ENCODE data around the gene RNF123.

RNF123 gene

GRCh38 chr3:49705390-49705960 is 16.1 kb downstream of the RNF123 start:
- no peak for DNase-seq

GRCh38 chr3:49706456-49707112 is 17.2 kb downstream of the RNF123 start:
- no peak for DNase-seq

DNA sequence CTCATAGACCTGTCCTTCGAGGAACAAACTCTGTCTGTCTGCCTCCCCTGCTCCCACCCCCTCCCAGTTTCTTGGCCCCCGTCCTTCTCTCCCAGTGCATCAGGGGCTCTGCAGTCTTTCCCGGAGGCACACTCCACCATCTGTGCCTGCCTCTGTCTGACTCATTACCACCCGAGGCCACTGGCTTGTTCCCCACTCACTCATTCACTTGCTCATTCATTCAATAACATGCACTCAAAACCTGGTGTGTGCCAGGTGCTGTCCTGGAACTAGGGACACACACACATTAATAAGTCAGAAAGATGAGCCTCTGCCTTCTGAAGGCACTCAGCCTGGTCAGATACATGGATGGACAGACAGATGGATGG is 17.7 kb downstream of the RNF123 start:
- DNase-seq, result no peak

- DNase-seq, result no peak
These were observed 20.5 kb downstream of the RNF123 start for GRCh38 chr3:49709852-49710251.

GRCh38 chr3:49711489-49711888 is 22.1 kb downstream of the RNF123 start:
- DNase-seq, result no peak

DNA sequence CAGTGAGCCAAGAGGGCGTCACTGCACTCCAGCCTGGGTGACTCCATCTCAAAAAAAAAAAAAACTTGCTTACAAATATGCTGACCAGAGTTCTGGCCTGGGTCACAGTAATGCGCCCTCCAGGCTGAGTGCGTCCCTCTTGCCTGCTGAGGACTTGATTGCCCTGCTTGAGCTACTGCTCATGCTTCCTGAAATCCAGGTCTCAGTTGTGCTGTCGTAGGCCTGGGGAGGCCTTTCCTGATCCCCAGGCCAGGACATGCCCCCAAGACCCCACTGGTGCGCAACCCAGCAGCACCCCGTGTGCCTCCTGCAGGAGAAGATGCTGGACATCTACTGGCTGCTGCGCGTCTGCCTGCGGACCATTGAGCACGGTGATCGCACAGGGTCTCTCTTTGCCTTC is 22.8 kb downstream of the RNF123 start:
- DNase-seq, result no peak

DNA sequence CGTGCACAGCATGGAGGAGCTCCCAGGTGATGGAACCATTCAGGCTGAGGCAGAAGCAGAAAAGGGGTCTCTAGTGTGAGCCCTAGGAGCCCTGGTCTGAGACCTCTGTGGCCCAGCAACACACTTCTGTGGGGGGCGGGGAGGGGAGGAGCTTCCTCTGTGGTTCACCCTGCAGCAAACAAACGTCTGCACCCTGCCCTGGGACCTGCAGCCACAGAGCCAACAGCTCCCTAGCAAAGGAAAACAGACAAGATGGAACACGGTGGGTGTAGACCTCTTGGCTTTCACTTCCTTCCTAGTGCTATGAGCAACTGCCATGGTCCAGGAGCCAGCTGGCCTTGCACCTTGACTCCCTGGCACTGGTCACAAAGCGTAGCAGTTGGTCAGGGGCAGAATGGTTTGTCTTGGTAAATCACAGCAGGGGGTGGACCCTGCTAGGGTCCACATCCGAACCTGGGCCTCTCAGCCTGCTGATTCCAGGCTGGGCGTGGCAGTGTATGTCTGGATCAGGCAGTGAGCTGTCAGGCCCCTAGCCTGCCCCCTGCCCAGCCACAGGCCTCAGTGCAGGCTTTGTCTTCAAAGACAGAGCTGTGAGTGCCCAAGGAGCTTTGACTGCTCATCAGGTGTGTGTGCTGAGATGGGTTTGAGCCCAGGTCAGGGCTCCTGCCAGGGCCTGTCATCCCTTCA is 23.4 kb downstream of the RNF123 start:
- DNase-seq, result no peak

GRCh38 chr3:49713336-49714105 is 24.2 kb downstream of the RNF123 start:
- DNase-seq, result no peak

GRCh38 chr3:49714728-49715550 is 25.6 kb downstream of the RNF123 start:
- DNase-seq, result no peak

DNA sequence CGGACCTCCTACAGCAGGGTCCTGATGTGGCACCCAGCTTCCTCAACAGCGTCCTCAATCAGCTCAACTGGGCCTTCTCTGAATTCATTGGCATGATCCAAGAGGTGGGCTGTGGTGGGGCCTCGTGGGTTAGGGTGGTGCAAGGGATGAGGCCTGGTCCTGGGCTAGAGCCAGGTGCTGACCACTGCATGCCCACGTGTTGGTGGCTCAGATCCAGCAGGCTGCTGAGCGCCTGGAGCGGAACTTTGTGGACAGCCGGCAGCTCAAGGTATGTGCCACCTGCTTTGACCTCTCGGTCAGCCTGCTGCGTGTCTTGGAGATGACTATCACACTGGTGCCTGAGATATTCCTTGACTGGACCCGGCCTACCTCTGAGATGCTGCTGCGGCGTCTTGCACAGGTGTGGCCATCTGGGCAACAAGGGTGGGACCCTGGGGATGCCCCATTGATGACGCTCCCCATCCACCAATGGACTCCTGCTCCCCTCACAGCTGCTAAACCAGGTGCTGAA is 26.3 kb downstream of the RNF123 start:
- no peak for DNase-seq

DNA sequence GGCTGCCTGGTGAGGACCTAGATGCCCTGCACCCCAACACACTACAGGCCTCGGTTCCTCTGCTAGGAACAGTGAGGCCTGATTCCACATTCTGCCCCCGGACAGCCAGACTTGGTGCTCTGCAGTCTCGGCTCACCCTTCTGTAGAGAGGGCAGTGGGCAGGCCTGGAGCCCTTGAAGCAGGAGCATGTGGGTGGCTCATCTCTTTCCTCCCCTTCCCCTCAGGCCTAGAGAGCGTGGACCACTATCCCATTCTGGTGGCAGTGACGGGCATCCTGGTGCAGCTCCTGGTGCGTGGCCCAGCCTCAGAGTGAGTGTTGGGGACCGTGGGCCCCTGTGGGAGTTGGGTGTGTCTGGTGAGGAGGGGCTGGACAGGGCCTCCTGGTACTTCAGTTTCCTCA is 26.8 kb downstream of the RNF123 start:
- no peak for DNase-seq

DNA sequence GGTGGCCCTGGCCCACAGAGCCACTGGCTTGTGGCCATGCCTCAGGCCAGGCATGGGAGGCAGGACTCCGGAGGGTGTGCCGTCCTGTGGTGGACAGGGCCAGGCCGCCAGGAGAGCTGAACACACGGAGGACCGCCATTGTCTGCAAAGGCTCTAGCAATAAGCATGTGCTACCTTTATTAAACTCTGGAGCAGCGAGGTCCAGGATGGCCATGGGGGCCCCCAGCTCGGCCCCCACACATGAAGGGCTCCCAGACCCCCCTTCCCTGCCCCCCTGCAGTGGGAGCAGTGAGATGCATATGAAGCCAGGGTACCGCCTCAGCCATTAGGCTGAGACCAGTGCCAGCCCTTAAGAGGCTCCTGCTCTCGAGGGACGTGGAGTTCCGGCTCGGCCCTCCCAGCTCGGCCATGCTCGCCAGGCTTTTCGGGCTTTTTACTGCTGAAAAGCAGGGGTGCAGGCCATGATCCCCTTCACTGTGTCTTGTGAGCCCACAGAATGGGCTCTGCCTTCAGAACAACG is 27.4 kb downstream of the RNF123 start:
- no peak for DNase-seq

DNA sequence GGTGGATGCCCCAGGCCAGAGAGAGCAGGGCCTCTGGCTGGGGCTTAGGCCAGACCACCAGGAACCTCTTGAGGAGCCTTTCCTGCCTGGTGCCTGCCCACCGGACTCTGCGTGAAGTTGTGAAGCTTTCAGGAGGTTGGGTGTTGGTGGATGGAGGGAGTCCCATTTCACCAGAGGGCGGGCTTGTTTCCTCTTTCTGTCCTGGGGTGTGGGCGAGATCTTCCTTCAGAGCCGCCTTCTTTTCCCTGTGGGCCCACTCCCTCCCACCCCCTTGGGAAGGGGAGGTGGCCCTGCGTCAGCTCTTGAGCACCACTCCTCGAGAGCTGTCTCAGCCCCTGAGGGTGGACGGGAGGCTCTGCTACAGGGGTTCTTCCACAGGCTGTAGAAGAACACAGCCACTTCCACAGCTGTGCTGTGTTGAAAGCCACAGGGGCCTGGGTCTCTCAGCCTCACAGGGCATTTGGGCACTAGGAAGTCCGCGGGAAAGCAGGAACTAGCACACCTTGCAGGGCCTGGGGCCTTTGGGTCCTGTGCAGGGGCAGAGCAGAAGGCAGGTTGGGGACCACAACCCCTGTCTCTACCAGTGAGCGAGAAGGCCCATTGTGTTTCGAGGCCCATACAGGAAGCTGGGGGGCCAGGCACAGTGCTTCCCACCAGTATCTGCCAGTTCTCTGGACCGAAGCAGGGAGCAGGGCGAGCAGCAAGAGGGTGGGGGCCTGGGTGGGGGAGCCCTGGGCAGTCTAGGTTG is 28.0 kb downstream of the RNF123 start:
- no peak for DNase-seq

DNA sequence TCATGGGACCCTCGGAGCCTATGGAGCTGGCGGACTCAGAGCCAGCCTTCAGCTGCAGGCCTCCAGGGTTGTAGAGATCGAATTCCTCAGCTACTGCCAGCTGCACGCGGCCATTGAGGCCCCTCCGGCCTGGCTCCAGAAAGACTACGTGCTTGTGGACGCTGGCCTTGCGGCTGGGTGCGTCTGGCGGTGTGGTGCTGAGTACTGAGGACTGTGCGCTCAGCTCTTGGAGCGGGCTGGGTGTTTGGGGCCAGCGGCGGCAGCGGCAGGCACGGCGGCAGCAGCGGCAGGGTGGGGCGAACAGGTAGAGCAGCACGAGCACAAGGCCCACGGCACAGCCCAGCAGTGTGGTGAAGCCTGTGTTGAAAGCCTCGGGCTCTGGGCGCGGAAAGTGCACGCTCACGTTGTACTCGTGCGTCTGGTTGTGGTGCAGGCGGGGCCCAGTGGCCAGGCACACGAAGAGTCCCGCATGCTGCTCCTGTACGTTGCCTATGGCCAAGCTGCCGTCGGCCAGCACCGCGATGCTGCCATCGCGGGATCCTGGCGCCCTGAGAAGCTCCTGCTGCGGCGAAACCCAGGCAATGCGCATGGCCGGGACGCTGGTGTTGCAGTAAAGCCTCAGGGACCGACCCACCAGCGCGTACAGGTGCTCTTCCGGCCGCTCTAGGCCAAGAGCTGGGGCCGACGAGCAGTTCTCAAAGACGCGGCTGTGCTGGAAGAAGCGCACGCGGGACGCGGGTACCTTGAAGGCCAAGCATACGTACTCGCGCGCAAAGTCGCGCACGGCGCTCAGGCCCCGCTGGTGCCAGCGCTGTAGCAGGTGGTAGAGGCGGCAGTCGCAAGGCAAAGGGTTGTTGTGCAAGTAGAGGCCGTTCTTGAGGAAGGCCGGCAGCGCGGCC is 28.9 kb downstream of the RNF123 start:
- DNase-seq, result no peak

GRCh38 chr3:49718858-49719213 is 29.5 kb downstream of the RNF123 start:
- no peak for DNase-seq

DNA sequence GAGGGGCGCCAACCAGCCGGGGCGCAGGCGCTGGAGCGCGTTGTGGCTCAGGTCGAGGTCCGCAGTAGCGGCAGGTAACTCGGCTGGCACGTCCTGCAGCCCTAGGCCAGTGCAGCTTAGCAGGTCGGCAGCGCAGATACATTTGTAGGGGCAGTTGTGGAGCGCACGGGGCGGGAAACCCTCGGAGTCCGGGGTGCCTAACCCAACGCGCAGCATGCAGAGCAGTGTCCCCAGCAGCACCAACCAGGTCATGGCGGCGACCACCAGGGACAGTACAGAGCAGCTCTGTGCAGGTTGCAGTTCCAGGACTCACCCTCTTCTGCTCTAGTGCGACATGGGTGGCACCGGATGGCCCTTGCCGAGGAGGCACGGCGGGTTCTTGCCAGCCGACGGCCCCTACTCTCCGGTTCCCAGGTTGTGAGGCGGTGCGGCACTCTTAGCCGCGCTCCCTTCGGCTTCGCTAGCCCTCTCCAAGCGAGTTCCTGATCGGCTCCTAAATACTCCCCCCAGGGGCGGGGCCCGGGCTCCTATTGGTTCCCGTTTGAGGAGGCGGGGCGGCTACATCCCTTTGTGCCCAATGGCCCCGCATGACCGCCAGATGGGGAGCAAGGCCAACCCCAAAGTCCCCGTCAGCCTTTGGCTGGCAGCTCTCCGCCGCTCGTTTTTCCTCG is 30.0 kb downstream of the RNF123 start, which contains the start of gene AMIGO3:
TSS of gene AMIGO3 (minus strand) at position 471 of the 671 bp plus-strand sequence. CDS start at position 252, 219 bp downstream.
- peak; percentile 94 for DNase-seq

GRCh38 chr3:49720855-49721595 is 31.7 kb downstream of the RNF123 start:
- no peak for DNase-seq

DNA sequence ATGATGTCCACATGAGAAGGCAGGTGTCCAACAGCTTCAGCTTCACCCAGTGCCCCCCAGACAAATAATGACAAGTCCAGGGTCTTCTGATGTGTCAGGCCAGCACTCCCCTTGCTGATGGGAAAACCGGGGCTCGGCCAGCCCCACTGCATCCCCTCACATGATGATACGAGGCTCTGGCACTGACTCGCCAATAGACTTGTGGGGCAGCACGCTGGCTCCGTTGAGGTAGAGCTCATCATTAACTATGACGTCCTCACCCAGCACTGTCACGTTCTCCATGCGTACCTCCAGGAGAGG is 32.2 kb downstream of the RNF123 start:
- no peak for DNase-seq
